ENCODE data around the gene MAP2. TPM values are rescaled to one million over a fixed set of nuclear protein-coding genes. Genes with fewer than 3 reads are reported as not detected.

MAP2 gene
- polyA plus RNA-seq, 1 donor (not counting 4 experiments of a cell fraction or from before 2014, with no cell fraction given): 16.2 TPM

GRCh38 chr2:209565896-209566582 lies 142.2 kb downstream of the MAP2 start:
- Histone ChIP-seq H3K9me1 (ENCODE audit: control insufficient read depth, extremely low read depth, insufficient read depth, low read length) (no peaks in the 10 kb centered on the region), H3K4me2 (ENCODE audit: control insufficient read depth, extremely low read depth, insufficient read depth, low read depth, low read length) (no peak overlapping the region), H3K9ac (ENCODE audit: control insufficient read depth, extremely low read depth, insufficient read depth, low read length) (no peak overlapping the region), H3K36me3 (ENCODE audit: control insufficient read depth in 2 of 2, extremely low read depth in 1 of 2, insufficient read depth in 2 of 2, low read length in 2 of 2) (no peaks in the 10 kb centered on the region), H3K9me3 (ENCODE audit: control insufficient read depth, low read depth, low read length) (no peaks in the 10 kb centered on the region), H2AFZ (ENCODE audit: control insufficient read depth, low read length) (no peak overlapping the region), H3K79me2 (ENCODE audit: control insufficient read depth, insufficient read depth, low read length) (no peaks in the 10 kb centered on the region), H3K27me3 (ENCODE audit: control insufficient read depth, extremely low read depth, insufficient read depth, low read length) (no peaks in the 10 kb centered on the region), H4K20me1 (ENCODE audit: control insufficient read depth, extremely low read depth, insufficient read depth, low read length) (no peaks in the 10 kb centered on the region), H3K4me1 (ENCODE audit: control insufficient read depth, extremely low read depth, insufficient read depth, low read length) (no peaks in the 10 kb centered on the region), H3K27ac (ENCODE audit: control insufficient read depth, insufficient read depth, low read length) (no peak overlapping the region), H3K4me3 (ENCODE audit: control insufficient read depth in 2 of 3, extremely low read depth in 1 of 3, insufficient read depth in 2 of 3, low read depth in 1 of 3, low read length in 3 of 3) (no peak overlapping the region)
- no peak for TF ChIP-seq EZH2 (IDR thresholded peaks at IDR 0.05; ENCODE audit: low read length)
- TF ChIP-seq CTCF (optimal IDR thresholded peaks at IDR 0.05 in 1 of 3, IDR thresholded peaks at IDR 0.05 in 1 of 3, conservative IDR thresholded peaks at IDR 0.05 in 1 of 3; ENCODE audit: extremely low read depth in 1 of 3, insufficient read depth in 2 of 3, low read length in 3 of 3): no peak
- FAIRE-seq (no peak), DNase-seq (ENCODE audit: low read depth, low spot score) (no peak)
- dilution Hi-C loops (cut with MboI; ENCODE audit: extremely low pct_ligation_motif_present, low sequenced_read_pairs): no loop called here

- DNase-seq (ENCODE audit: low read depth, low spot score) (no peak), FAIRE-seq (no peak)
- Histone ChIP-seq H3K9me1 (ENCODE audit: control insufficient read depth, extremely low read depth, insufficient read depth, low read length) (no peaks in the 10 kb centered on the region), H3K4me1 (ENCODE audit: control insufficient read depth, extremely low read depth, insufficient read depth, low read length) (no peaks in the 10 kb centered on the region), H3K27ac (ENCODE audit: control insufficient read depth, insufficient read depth, low read length) (no peak overlapping the region), H3K4me3 (ENCODE audit: control insufficient read depth in 2 of 3, extremely low read depth in 1 of 3, insufficient read depth in 2 of 3, low read depth in 1 of 3, low read length in 3 of 3) (no peak overlapping the region), H3K27me3 (ENCODE audit: control insufficient read depth, extremely low read depth, insufficient read depth, low read length) (no peaks in the 10 kb centered on the region), H4K20me1 (ENCODE audit: control insufficient read depth, extremely low read depth, insufficient read depth, low read length) (no peaks in the 10 kb centered on the region), H3K9me3 (ENCODE audit: control insufficient read depth, low read depth, low read length) (no peaks in the 10 kb centered on the region), H3K36me3 (ENCODE audit: control insufficient read depth in 2 of 2, extremely low read depth in 1 of 2, insufficient read depth in 2 of 2, low read length in 2 of 2) (no peaks in the 10 kb centered on the region), H2AFZ (ENCODE audit: control insufficient read depth, low read length) (no peak overlapping the region), H3K9ac (ENCODE audit: control insufficient read depth, extremely low read depth, insufficient read depth, low read length) (no peak overlapping the region), H3K79me2 (ENCODE audit: control insufficient read depth, insufficient read depth, low read length) (no peaks in the 10 kb centered on the region), H3K4me2 (ENCODE audit: control insufficient read depth, extremely low read depth, insufficient read depth, low read depth, low read length) (no peak overlapping the region)
- dilution Hi-C loops (cut with MboI; ENCODE audit: extremely low pct_ligation_motif_present, low sequenced_read_pairs): no loop called here
- TF ChIP-seq EZH2 (IDR thresholded peaks at IDR 0.05; ENCODE audit: low read length): no peak
- TF ChIP-seq CTCF (optimal IDR thresholded peaks at IDR 0.05 in 1 of 3, IDR thresholded peaks at IDR 0.05 in 1 of 3, conservative IDR thresholded peaks at IDR 0.05 in 1 of 3; ENCODE audit: extremely low read depth in 1 of 3, insufficient read depth in 2 of 3, low read length in 3 of 3): no peak
Observed at GRCh38 chr2:209570194-209570593, 146.3 kb downstream of the MAP2 start.
